Testis (tissue), 3 donors: Measurements from ENCODE around the gene MYBPC2. TPM values are rescaled to one million over a fixed set of nuclear protein-coding genes. Genes with fewer than 3 reads are reported as not detected.
"Not testable (repeated sequence)": the region's sequence is repeated elsewhere in the genome, so short reads cannot be mapped to it uniquely, and the experiment has no call there.

Source experiments
- DNase-seq: peaks from one replicate; pipeline ENCODE4 v3.0.0-alpha.2; 2019
- H3K27ac ChIP-seq, 2 donors: fragments of 200-600 bp; sonication (generic); one replicate each; pipeline ENCODE4 v1.5.1; 2019
- H3K27me3 ChIP-seq: fragments of 200-600 bp; sonication (generic); one replicate; pipeline ENCODE4 v1.5.1; 2019
- H3K36me3 ChIP-seq: fragments of 200-600 bp; sonication (generic); one replicate; pipeline ENCODE4 v1.5.1; 2017; ENCODE audit warnings: low read depth; ENCODE audit errors: missing control alignments
- H3K4me1 ChIP-seq: fragments of 200-600 bp; sonication (generic); one replicate; pipeline ENCODE4 v1.5.1; 2019
- H3K4me3 ChIP-seq, 2 donors: fragments of 200-600 bp; sonication (generic); one replicate each; pipeline ENCODE4 v1.5.1; 2017 to 2019
- H3K9me3 ChIP-seq: fragments of 200-600 bp; sonication (generic); one replicate; pipeline ENCODE4 v1.5.1; 2017
- POLR2A ChIP-seq: fragments of 450-650 bp; IDR thresholded peaks from one replicate; pipeline ENCODE4 v1.6.1; 2017; ENCODE audit warnings: antibody characterized with exemption, mild to moderate bottlenecking, moderate library complexity
- WGBS, 2 donors: methylation state at CpG; one replicate each; pipeline ENCODE4 v1.1.5; 2018; 5-methylcytosine and 5-hydroxymethylcytosine counted together
- intact Hi-C: fragments of 100-400 bp; cut with DNase I; formaldehyde crosslinking; loops from one replicate; pipeline ENCODE4 v1.15.1; 2023; ENCODE audit warnings: low total_unique reads
- polyA plus RNA-seq: library from polyadenylated mRNA; stranded (reverse); fragments of 350-450 nt; fragmentation: Illumina TruSeq; extraction: RNeasy Lipid Tissue Mini Kit (QIAGEN cat#74804); gene quantifications from one replicate; pipeline ENCODE4 v1.2.3, GENCODE V29; 2014; ENCODE audit warnings: low read depth, low replicate concordance; ENCODE audit not compliant: insufficient read depth
- total RNA-seq, 2 donors: library from RNA; depleted of rRNA; stranded (reverse); fragments of >200 nt; gene quantifications; one replicate each; pipeline ENCODE4 v1.2.3, GENCODE V29; 2016
- TF ChIP-seq, protein P1 (sequence below), 3 experiments: fragments of 450-650 bp in 2 of 3; fragments of 200-600 bp in 1 of 3; sonication (generic) in 1 of 3; IDR thresholded peaks; one replicate each; pipeline ENCODE4 v1.5.1; 2016 to 2019; ENCODE audit warnings: antibody characterized with exemption in 3 of 3, mild to moderate bottlenecking in 2 of 3, moderate library complexity in 1 of 3

MYBPC2 gene
- total and polyA plus RNA-seq, 3 donors from 2014 or later = 0.31 to 3.2 (median 0.63) TPM

DNA sequence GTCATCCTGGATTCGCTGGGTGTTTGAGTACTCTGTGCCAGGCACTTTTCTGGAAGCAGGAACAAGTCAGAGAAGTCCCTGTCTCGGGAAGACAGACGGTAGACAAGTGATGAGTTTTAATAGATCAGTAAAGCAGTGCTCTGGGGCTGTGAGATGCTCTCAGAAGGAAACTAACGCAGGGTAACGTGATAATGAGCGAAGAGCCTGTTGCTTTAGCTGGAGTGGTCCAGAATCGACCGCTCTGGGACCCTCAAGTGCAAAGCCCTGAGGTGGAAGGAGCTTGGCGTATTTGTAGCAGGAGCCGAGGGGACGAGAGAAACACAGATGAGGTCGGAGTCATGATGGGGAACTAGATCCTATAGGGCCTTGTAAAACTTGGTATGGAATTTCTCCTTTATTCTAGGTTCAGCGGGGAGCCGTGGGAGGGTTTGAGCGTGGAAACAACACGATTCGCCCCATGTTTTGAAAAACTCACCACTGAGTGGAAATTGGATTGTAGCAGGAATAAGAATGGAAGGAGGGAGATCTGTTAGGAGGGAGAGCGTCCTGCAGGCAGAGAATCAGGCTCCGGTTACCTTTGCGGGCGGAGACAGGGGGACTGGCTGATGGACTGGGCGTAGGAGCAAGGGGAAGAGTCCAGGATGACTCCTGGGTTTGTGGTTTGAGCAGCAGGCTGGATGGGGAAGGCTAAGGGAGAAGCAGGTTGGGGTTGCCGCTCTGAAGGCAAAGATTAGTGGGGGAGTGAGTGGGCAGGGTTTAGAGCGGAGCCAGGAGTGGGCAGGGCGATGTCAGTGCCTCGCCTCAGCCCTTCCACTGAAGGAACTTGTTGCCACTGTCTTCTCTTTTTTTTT lies 47.8 kb upstream of the MYBPC2 start:
- Histone ChIP-seq H3K4me3 (peak overlapping the region; percentile 59 to 70), H3K4me1 (peaks cover 25% of the 10 kb centered on the region), H3K27ac (peak overlapping the region; percentile 78 to 84), H3K27me3 (no peaks in the 10 kb centered on the region), H3K36me3 (no peaks in the 10 kb centered on the region), H3K9me3 (no peaks in the 10 kb centered on the region)
- intact Hi-C loops = no loop called here
- TF ChIP-seq POLR2A = no peak
- TF ChIP-seq, protein P1, sequence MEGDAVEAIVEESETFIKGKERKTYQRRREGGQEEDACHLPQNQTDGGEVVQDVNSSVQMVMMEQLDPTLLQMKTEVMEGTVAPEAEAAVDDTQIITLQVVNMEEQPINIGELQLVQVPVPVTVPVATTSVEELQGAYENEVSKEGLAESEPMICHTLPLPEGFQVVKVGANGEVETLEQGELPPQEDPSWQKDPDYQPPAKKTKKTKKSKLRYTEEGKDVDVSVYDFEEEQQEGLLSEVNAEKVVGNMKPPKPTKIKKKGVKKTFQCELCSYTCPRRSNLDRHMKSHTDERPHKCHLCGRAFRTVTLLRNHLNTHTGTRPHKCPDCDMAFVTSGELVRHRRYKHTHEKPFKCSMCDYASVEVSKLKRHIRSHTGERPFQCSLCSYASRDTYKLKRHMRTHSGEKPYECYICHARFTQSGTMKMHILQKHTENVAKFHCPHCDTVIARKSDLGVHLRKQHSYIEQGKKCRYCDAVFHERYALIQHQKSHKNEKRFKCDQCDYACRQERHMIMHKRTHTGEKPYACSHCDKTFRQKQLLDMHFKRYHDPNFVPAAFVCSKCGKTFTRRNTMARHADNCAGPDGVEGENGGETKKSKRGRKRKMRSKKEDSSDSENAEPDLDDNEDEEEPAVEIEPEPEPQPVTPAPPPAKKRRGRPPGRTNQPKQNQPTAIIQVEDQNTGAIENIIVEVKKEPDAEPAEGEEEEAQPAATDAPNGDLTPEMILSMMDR (IDR thresholded peaks at IDR 0.05) = no peak
- WGBS, 2 donors = 4 to 5% methylated on average over 26 of the region's 26 CpGs
- DNase-seq = peak; percentile 36

DNA sequence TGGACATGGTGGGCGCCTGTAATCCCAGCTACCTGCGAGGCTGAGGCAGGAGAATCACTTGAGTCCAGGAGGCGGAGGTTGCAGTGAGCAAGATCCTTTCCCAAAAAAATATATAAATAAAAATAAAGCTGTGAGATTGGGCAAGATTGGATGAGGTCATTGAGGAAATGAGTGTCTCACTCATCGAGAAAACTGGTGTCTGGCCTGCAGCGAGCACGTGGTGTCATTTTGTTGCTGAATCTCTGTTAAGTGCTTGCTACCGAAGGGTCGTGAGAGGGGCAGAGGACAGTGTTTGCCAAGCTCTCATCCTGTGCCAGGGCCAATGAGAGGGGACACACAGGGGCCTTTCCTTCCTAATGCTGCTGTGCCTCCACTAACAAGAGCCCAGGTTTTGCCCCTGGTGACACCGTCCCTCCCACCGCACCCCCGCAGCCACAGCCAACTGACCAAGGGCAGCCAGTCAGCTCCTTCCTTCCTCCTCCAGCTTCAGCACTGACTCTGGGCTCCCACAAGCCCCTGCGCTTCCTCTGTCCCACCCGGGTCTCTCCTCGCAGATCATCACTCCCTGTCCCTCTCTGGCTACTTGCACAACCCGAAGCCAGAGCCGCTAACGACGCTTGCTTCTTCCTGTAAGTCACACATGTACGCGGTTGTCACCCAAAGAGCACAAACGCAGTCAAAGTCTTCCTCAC lies 45.4 kb upstream of the MYBPC2 start:
- H3K27me3 ChIP-seq = no peaks in the 10 kb centered on the region
- no peak for TF ChIP-seq POLR2A
- TF ChIP-seq, protein P1 (IDR thresholded peaks at IDR 0.05) = no peak
- DNase-seq = no peak
- H3K4me1 ChIP-seq = peaks cover 15% of the 10 kb centered on the region
- H3K9me3 ChIP-seq = no peaks in the 10 kb centered on the region
- H3K4me3 ChIP-seq = no peak overlapping the region
- no peaks in the 10 kb centered on the region for H3K36me3 ChIP-seq
- intact Hi-C loops = no loop called here
- WGBS, 2 donors = 90 to 93% methylated on average over 21 of the region's 21 CpGs
- H3K27ac ChIP-seq = no peak overlapping the region

DNA sequence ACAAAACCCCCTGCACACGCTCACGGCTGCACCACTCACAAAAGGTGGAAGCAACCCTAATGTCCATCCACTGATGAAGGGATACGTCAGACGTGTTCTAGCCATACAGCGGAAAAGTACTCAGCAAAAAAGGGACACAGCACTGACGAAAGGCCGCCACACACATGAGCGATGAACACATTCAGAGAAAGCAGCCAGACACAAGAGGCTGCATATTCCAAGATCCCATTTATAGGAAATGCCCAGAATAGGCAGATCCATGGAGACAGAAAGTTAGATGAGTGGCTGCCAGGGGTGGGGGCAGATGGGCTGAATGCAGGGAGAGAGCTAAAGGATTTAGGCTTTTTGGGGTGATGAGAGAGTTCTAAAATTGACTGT lies 44.8 kb upstream of the MYBPC2 start:
- TF ChIP-seq POLR2A = no peak
- TF ChIP-seq, protein P1 (IDR thresholded peaks at IDR 0.05) = no peak
- 96 to 99% methylated on average over 8 of the region's 8 CpGs for WGBS, 2 donors
- H3K36me3 ChIP-seq = no peaks in the 10 kb centered on the region
- peaks cover 15% of the 10 kb centered on the region for H3K4me1 ChIP-seq
- H3K9me3 ChIP-seq = no peaks in the 10 kb centered on the region
- no peaks in the 10 kb centered on the region for H3K27me3 ChIP-seq
- intact Hi-C loops = no loop called here
- H3K27ac ChIP-seq = no peak overlapping the region
- no peak for DNase-seq
- no peak overlapping the region for H3K4me3 ChIP-seq

DNA sequence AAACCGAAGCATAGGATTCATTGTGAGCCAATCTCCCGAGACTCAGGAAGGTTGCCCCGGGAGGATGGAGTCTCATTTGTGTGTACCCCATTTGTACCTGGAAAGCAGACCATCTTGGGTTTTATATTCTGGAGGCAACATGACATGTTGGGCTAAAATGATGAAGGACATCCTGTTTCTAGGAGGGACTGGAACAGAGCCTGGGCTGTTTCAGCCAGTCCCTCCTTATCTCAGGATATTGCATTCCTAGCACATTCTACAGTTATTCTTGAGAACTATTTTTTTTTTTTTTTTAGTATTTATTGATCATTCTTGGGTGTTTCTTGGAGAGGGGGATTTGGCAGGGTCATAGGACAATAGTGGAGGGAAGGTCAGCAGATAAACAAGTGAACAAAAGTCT lies 42.4 kb upstream of the MYBPC2 start:
- H3K27me3 ChIP-seq, intact Hi-C loops, H3K4me3 ChIP-seq, H3K36me3 ChIP-seq, H3K4me1 ChIP-seq, H3K9me3 ChIP-seq, DNase-seq: not testable (repeated sequence)
- H3K27ac ChIP-seq = peak overlapping the region in 1 of 2 donors; percentile 24
- 60 to 64% methylated on average over 3 of the region's 3 CpGs for whole genome bisulfite sequencing, 2 donors

DNA sequence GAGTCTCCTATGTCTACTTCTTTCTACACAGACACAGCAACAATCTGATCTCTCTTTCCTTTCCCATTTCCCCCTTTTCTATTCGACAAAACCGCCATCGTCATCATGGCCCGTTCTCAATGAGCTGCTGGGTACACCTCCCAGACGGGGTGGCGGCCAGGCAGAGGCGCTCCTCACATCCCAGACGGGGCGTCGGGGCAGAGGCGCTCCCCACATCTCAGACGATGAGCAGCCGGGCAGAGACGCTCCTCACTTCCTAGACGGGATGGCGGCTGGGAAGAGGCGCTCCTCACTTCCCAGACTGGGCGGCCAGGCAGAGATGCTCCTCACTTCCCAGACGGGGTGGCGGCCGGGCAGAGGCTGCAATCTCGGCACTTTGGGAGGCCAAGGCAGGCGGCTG lies 41.7 kb upstream of the MYBPC2 start:
- H3K27ac ChIP-seq, H3K27me3 ChIP-seq, intact Hi-C loops, DNase-seq, H3K4me3 ChIP-seq, H3K9me3 ChIP-seq, H3K36me3 ChIP-seq, H3K4me1 ChIP-seq: not testable (repeated sequence)
- WGBS, 2 donors = 81 to 91% methylated on average over 18 to 23 of the region's 23 CpGs
